ENCODE results near the gene LZTS2. TPM values are rescaled to one million over a fixed set of nuclear protein-coding genes. Genes with fewer than 3 reads are reported as not detected.

LZTS2 gene
- total RNA-seq, 2 experiments from 2014 or later: 14.5 to 15.5 TPM

DNA sequence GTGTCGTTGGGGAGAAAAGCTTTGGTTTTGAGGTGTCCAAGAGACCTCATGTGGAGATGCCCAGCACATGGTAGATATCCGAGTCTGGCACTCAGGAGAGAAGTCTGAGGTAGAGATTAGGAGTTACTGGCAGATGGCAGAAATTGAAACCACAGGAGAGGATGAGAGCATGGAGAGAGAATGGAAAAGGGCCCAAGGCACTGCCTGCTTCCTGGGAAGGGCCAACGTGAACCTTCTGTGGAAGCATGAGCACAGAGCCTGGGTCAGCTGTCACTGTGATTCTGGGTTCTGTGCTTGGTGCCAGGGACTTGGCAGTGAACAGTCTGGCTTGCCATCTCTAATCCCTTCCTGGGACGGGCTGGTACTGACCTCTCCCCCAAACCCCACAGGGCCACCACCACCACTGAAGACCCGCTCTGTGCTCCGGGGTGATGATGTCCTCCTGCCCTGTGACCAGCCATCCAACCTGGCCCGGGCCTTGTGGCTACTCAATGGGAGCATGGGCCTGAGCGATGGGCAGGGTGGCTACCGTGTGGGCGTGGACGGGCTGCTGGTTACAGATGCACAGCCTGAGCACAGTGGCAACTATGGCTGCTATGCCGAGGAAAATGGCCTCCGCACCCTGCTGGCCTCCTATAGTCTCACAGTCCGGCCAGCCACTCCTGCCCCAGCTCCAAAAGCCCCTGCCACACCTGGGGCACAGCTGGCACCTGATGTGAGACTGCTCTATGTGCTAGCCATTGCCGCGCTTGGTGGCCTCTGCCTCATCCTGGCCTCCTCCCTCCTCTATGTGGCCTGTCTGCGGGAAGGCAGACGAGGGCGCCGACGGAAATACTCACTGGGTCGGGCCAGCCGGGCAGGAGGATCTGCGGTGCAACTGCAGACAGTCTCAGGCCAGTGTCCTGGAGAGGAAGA lies 16.4 kb upstream of the LZTS2 start:
- H3K4me3 Mint-ChIP-seq: no peak overlapping the region
- ChIA-PET POLR2A (no interaction called here), CTCF (interaction anchor here (1.8 to 6.6 kb wide), 2 partner anchors 14 to 31 kb away, joined by 5 to 50 read pairs; no protein-coding TSS in a partner anchor)
- no peaks in the 10 kb centered on the region for H3K9me3 Mint-ChIP-seq
- H3K36me3 Mint-ChIP-seq (ENCODE audit: low read depth): peaks cover 9% of the 10 kb centered on the region
- no peak overlapping the region for H3K27ac Mint-ChIP-seq
- TF ChIP-seq, protein P1, sequence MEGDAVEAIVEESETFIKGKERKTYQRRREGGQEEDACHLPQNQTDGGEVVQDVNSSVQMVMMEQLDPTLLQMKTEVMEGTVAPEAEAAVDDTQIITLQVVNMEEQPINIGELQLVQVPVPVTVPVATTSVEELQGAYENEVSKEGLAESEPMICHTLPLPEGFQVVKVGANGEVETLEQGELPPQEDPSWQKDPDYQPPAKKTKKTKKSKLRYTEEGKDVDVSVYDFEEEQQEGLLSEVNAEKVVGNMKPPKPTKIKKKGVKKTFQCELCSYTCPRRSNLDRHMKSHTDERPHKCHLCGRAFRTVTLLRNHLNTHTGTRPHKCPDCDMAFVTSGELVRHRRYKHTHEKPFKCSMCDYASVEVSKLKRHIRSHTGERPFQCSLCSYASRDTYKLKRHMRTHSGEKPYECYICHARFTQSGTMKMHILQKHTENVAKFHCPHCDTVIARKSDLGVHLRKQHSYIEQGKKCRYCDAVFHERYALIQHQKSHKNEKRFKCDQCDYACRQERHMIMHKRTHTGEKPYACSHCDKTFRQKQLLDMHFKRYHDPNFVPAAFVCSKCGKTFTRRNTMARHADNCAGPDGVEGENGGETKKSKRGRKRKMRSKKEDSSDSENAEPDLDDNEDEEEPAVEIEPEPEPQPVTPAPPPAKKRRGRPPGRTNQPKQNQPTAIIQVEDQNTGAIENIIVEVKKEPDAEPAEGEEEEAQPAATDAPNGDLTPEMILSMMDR (IDR thresholded peaks at IDR 0.05): no peak
- H3K27me3 Mint-ChIP-seq: no peaks in the 10 kb centered on the region
- H3K4me1 Mint-ChIP-seq (ENCODE audit: low read depth): peaks cover 16% of the 10 kb centered on the region
- no peak for DNase-seq
- intact Hi-C loops (cut with micrococcal nuclease): no loop called here
- no peak for ATAC-seq

DNA sequence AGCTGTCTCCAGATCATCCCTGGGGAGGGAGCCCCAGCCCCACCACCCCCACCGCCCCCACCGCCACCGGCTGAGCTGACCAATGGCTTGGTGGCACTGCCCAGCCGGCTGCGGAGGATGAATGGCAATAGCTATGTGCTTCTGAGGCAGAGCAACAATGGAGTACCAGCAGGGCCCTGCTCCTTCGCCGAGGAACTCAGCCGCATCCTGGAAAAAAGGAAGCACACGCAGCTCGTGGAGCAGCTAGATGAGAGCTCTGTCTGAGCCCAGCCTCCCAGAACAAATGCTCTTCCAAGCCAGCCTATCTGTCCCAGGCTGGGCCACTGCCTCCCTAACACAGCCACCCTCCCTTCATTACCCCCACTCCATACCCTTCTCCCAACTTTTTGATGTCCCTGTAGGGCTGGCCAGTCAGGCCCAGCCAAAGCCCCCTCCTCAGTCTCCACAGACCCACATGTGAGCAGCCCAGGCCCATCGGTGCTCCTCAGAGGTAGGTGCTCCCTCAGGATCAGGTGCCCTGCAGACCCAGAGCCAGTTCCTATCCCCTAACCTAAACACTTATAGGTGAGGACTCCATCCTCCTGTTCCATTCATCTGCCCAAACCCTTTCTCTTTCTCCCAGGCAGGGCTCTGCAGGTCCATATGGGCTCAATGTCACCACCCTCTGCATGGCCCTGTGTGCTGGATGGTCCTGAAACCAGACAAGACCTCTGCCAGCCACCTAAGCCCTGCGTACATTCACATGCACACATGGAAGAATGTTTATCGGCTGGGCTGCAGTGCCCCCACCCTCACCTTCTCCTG lies 15.5 kb upstream of the LZTS2 start:
- H3K9me3 Mint-ChIP-seq: no peaks in the 10 kb centered on the region
- intact Hi-C loops (cut with micrococcal nuclease): no loop called here
- H3K27me3 Mint-ChIP-seq: no peaks in the 10 kb centered on the region
- no peak overlapping the region for H3K27ac Mint-ChIP-seq
- no peak for DNase-seq
- peaks cover 23% of the 10 kb centered on the region for H3K4me1 Mint-ChIP-seq (ENCODE audit: low read depth)
- TF ChIP-seq, protein P1 (IDR thresholded peaks at IDR 0.05): no peak
- CTCF ChIA-PET: interaction anchor here (6.6 kb wide), 1 partner anchor 13 kb away, joined by 50 read pairs; no protein-coding TSS in a partner anchor
- no peak overlapping the region for H3K4me3 Mint-ChIP-seq
- peaks cover 10% of the 10 kb centered on the region for H3K36me3 Mint-ChIP-seq (ENCODE audit: low read depth)
- no peak for ATAC-seq
- POLR2A ChIA-PET: no interaction called here

DNA sequence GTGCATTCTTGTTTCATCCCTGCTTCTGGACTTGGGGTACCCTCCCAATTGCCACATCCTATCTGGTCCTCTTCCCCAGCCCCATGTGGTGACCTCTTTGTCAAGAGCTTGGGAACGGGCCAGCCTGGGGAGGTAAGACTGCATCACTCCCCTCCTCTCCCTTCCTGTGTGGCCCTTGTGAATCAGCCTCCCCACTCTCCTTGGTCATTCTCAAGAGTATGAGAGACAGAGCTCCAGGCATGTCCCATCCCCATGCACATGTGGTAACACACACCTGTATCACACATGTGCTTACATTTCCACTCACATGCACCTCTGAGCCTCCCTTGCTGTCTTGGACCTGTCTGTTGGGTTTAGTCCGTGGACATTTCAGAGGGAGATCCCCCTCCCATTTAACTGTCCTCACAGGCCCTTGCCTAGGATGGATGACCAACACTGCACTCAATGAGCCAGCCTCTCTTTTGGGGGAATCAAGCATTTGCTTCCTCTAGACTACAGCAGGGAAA lies 14.9 kb upstream of the LZTS2 start:
- Mint-ChIP-seq H3K36me3 (ENCODE audit: low read depth) (peaks cover 17% of the 10 kb centered on the region), H3K9me3 (no peaks in the 10 kb centered on the region), H3K27me3 (no peaks in the 10 kb centered on the region), H3K4me1 (ENCODE audit: low read depth) (peaks cover 29% of the 10 kb centered on the region), H3K4me3 (no peak overlapping the region), H3K27ac (no peak overlapping the region)
- DNase-seq (no peak), ATAC-seq (no peak)
- POLR2A ChIA-PET: interaction anchor here (1.1 to 1.2 kb wide), 2 partner anchors 11 to 19 kb away, joined by 3 read pairs; no protein-coding TSS in a partner anchor
- CTCF ChIA-PET: interaction anchor here (2.2 to 6.6 kb wide), 3 partner anchors 13 to 16 kb away, joined by 6 to 50 read pairs (median 9); partner anchors contain the start of genes LZTS2 and SEMA4G
- TF ChIP-seq, protein P1 (IDR thresholded peaks at IDR 0.05): no peak
- intact Hi-C loops (cut with micrococcal nuclease): no loop called here

DNA sequence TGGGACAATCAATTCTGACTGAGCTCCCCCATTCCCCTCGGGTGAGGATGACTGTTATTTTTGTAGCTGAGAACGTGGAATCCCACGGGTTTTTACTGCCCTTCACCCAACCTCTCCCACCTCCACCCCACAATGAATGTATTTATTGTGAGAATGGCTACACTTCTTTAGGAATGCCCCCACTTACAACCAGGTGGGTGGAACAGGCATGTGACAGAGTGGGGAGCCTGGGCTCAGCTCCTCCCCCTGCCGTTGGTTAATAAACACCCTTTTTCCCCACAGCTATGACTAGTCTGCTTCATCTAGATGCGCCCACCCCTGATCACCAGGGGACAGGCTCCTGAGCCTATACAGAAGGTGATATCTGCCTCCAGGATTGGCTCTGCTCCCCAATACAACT lies 14.3 kb upstream of the LZTS2 start:
- Mint-ChIP-seq H3K27ac (no peak overlapping the region), H3K4me3 (no peak overlapping the region), H3K4me1 (ENCODE audit: low read depth) (peaks cover 31% of the 10 kb centered on the region), H3K9me3 (no peaks in the 10 kb centered on the region), H3K27me3 (no peaks in the 10 kb centered on the region), H3K36me3 (ENCODE audit: low read depth) (peaks cover 19% of the 10 kb centered on the region)
- TF ChIP-seq, protein P1 (IDR thresholded peaks at IDR 0.05): no peak
- ChIA-PET CTCF (interaction anchor here (1.4 to 6.6 kb wide), 4 partner anchors 12 to 29 kb away, joined by 6 to 50 read pairs (median 8); partner anchors contain the start of genes LZTS2 and SEMA4G), POLR2A (interaction anchor here (1.1 to 1.3 kb wide), 3 partner anchors 11 to 20 kb away, joined by 3 to 5 read pairs (median 3); no protein-coding TSS in a partner anchor)
- DNase-seq (no peak), ATAC-seq (no peak)
- intact Hi-C loops (cut with micrococcal nuclease): no loop called here
